ENCODE results near the gene PLBD2.

The PLBD2 gene

DNA sequence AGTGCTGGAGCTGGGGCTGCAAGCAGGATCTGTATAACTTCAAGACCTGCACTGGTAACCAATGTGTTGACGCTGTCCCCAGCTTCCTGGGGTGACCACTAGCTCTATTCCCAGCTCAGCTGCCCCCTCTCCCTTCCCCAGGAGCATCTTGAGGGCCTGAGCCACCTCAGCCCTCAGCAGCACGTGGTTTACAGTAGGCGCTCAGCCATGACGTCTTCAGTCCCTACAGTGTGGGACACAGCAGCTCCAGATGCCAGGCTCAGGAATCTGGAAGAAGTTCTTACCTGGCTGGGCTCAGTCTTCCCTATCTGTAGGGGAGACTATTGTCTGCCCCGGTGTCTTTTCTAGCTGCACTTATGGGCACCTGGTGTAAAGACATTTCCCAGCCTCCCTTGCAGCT lies 36.7 kb downstream of the PLBD2 start:
- no peaks in the 10 kb centered on the region for H3K4me1 ChIP-seq (ENCODE audit: control insufficient read depth, insufficient read depth, low read length)
- no peaks in the 10 kb centered on the region for H3K36me3 ChIP-seq (ENCODE audit: control insufficient read depth, insufficient read depth, low read length)
- H3K27me3 ChIP-seq (ENCODE audit: control insufficient read depth, insufficient read depth, low read length), result peaks cover 6% of the 10 kb centered on the region
- no peak overlapping the region for H3K9ac ChIP-seq (ENCODE audit: low read length)
- H3K27ac ChIP-seq (ENCODE audit: low read depth, low read length), result no peak overlapping the region
- H3K4me3 ChIP-seq (ENCODE audit: low read length), result no peak overlapping the region

DNA sequence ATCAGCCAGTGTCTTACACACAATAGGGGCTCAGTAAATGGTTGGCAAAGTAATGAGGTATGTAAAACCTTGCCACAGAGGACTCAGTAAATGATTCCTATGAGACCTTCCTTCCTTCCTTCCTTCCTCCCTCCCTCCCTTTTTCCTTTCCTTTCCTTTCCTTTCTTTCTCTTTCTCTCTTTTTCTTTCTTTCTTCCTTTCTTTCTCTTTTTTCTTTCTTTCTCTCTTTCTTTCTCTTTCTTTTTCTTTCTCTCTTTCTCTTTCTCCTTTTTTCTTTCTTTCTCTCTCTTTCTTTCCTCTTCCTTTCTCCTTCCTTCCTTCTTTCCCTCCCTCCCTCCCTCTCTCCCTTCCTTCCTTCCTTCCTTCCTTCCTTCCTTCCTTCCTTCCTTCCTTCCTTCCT lies 37.8 kb downstream of the PLBD2 start:
- no peak overlapping the region for H3K27ac ChIP-seq (ENCODE audit: low read depth, low read length)
- H3K9ac ChIP-seq (ENCODE audit: low read length), result no peak overlapping the region
- no peaks in the 10 kb centered on the region for H3K4me1 ChIP-seq (ENCODE audit: control insufficient read depth, insufficient read depth, low read length)
- no peaks in the 10 kb centered on the region for H3K36me3 ChIP-seq (ENCODE audit: control insufficient read depth, insufficient read depth, low read length)
- H3K27me3 ChIP-seq (ENCODE audit: control insufficient read depth, insufficient read depth, low read length), result peaks cover 6% of the 10 kb centered on the region
- no peak overlapping the region for H3K4me3 ChIP-seq (ENCODE audit: low read length)

DNA sequence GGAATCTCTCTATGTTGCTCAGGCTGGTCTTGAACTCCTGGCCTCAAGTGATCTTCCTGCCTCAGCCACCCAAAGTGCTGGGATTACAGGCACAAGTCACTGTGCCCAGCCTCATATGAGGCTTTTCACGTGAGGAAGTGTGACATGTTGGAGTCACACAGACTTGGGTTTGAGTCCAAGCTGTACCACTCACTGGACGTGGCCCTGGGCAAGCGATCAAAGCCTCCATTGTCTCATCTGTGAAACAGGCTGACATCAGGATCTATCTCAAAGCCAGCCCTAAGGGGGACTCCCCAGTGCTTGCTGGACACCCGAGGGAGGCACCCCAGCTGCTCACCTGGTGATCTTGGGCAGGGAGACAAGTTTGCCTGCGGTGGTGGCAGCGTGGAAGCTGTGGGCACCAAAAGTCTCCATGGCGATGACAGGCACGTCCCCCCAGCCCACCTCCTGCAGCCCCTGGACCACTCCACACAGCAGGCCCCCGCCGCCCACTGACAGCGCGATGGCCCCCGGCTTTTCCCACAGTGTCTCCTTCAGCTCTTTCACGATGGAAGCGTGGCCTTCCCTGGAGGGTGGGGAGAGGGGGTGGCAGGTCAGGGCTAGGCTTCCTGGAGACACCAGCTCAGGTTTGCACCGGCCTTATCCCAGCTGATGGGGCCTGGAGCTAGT lies 38.6 kb downstream of the PLBD2 start:
- no peak overlapping the region for H3K27ac ChIP-seq (ENCODE audit: low read depth, low read length)
- no peaks in the 10 kb centered on the region for H3K4me1 ChIP-seq (ENCODE audit: control insufficient read depth, insufficient read depth, low read length)
- H3K36me3 ChIP-seq (ENCODE audit: control insufficient read depth, insufficient read depth, low read length), result no peaks in the 10 kb centered on the region
- peaks cover 6% of the 10 kb centered on the region for H3K27me3 ChIP-seq (ENCODE audit: control insufficient read depth, insufficient read depth, low read length)
- no peak overlapping the region for H3K4me3 ChIP-seq (ENCODE audit: low read length)
- H3K9ac ChIP-seq (ENCODE audit: low read length), result no peak overlapping the region

DNA sequence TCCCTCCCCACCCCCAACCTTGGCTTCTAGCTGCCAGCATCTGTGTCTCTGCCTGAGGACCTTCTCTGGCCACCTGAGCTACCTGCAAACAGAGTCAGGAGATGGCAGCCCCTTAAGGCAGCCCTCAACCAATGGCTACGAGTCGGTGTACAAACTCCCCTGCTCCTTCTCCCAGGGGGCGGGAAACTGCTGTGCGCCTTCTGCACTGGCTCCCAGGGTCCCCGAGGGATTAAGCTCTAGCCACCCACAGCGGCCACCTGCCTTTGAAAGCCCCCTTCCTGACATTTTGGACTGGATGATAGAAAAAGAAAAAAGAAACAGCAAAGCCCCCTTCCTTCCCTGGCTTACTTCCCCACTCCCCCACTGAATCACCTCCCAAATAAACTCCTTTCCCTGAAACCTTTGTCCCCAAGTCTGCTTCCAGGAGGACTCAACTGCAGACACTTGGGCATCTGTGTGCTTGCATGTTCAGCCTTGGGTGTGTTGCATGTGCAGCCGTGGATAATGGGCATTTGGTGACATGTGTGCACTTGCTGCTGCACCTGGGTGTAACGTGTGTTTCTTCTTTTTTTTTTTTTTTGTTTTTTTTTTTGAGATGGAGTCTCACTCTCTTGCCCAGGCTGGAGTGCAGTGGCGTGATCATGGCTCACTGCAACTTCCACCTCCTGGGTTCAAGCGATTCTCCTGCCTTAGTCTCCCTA lies 39.3 kb downstream of the PLBD2 start:
- Histone ChIP-seq H3K4me3 (ENCODE audit: low read length) (no peak overlapping the region), H3K36me3 (ENCODE audit: control insufficient read depth, insufficient read depth, low read length) (no peaks in the 10 kb centered on the region), H3K27ac (ENCODE audit: low read depth, low read length) (no peak overlapping the region), H3K4me1 (ENCODE audit: control insufficient read depth, insufficient read depth, low read length) (no peaks in the 10 kb centered on the region), H3K27me3 (ENCODE audit: control insufficient read depth, insufficient read depth, low read length) (peaks cover 6% of the 10 kb centered on the region), H3K9ac (ENCODE audit: low read length) (no peak overlapping the region)

DNA sequence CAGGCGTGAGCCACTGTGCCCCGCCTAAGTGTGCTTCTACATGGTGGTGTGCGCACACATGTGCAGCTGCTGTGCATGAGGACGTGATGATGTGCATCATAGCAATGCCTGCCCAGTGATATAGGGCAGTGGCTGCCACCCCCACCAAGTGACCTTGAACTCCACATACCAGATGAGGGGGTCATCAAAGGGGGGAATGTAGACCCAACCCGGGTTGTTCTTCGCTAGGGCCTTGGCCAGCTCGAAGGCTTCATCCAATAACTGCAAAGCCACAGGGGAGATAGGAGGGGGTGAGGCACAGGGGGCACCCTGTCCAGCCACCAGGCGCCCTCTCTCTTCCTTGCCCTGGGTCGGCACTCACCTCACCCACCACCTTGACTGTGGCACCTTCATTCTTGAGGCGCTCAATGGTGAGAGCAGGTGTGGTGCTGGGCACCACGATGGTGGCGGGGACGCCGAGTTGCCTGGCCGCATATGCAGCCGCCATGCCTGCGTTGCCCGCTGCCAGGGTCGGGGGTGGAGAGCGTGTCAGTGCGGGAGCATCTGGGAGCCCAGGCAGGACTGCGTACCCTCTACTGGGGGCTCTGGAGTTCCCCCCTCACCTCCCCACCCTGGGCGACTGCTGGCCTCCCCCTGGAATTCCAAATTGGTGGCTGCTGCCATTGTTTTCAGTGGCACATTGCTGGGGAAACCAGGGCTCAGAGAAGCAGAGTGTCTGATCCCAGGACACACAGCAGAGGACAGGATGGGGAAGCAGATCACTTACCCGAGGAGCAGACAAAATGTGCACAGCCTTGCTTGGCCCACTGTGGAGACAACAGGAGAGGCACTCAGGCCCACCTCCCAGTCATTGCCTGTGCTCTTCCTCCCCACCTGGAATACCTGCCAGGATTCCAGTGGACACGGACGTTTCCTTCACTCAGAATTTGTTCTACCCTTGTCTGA lies 40.2 kb downstream of the PLBD2 start:
- no peak overlapping the region for H3K9ac ChIP-seq (ENCODE audit: low read length)
- no peak overlapping the region for H3K4me3 ChIP-seq (ENCODE audit: low read length)
- no peaks in the 10 kb centered on the region for H3K4me1 ChIP-seq (ENCODE audit: control insufficient read depth, insufficient read depth, low read length)
- H3K27me3 ChIP-seq (ENCODE audit: control insufficient read depth, insufficient read depth, low read length), result peaks cover 6% of the 10 kb centered on the region
- H3K27ac ChIP-seq (ENCODE audit: low read depth, low read length), result no peak overlapping the region
- H3K36me3 ChIP-seq (ENCODE audit: control insufficient read depth, insufficient read depth, low read length), result no peaks in the 10 kb centered on the region

DNA sequence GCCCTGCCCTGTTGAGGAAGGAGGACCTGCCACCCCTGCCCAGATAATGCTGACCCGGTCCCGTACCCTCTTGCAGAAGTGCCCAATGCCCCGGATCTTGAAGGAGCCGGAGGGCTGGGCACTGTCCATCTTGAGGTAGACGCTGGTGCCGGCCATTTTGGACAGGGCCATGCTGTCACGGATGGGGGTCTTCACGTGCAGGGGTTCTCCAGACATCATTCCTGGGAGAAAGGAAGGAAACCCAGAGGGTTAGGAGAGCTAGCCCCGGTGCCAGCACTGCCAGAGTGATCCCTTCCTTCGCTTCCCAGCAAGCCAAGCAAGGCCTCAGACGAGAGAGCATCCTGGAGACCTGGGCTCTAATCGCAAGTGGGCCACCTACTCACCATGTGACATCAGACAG lies 41.1 kb downstream of the PLBD2 start:
- H3K27me3 ChIP-seq (ENCODE audit: control insufficient read depth, insufficient read depth, low read length), result peaks cover 6% of the 10 kb centered on the region
- H3K36me3 ChIP-seq (ENCODE audit: control insufficient read depth, insufficient read depth, low read length), result no peaks in the 10 kb centered on the region
- no peak overlapping the region for H3K4me3 ChIP-seq (ENCODE audit: low read length)
- no peak overlapping the region for H3K27ac ChIP-seq (ENCODE audit: low read depth, low read length)
- H3K9ac ChIP-seq (ENCODE audit: low read length), result no peak overlapping the region
- H3K4me1 ChIP-seq (ENCODE audit: control insufficient read depth, insufficient read depth, low read length), result no peaks in the 10 kb centered on the region

DNA sequence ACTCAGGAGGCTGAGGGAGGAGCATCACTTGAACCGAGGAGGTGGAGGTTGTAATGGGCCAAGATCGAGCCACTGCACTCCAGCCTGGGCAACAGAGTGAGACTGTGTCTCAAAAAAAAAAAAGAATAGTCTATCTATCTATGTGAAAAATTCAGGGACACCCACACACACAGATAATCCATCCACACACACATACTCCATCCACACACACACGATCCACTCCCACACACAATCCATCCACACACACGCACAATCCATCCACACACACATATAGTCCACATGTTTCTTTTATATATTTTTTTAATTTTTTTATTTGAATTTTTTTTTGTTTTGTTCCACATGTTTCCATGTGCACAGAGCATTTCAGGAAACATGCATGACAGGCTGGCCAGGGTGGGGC lies 42.0 kb downstream of the PLBD2 start:
- Histone ChIP-seq H3K36me3 (ENCODE audit: control insufficient read depth, insufficient read depth, low read length) (no peaks in the 10 kb centered on the region), H3K4me1 (ENCODE audit: control insufficient read depth, insufficient read depth, low read length) (no peaks in the 10 kb centered on the region), H3K4me3 (ENCODE audit: low read length) (no peak overlapping the region), H3K27ac (ENCODE audit: low read depth, low read length) (no peak overlapping the region), H3K9ac (ENCODE audit: low read length) (no peak overlapping the region), H3K27me3 (ENCODE audit: control insufficient read depth, insufficient read depth, low read length) (peaks cover 6% of the 10 kb centered on the region)

DNA sequence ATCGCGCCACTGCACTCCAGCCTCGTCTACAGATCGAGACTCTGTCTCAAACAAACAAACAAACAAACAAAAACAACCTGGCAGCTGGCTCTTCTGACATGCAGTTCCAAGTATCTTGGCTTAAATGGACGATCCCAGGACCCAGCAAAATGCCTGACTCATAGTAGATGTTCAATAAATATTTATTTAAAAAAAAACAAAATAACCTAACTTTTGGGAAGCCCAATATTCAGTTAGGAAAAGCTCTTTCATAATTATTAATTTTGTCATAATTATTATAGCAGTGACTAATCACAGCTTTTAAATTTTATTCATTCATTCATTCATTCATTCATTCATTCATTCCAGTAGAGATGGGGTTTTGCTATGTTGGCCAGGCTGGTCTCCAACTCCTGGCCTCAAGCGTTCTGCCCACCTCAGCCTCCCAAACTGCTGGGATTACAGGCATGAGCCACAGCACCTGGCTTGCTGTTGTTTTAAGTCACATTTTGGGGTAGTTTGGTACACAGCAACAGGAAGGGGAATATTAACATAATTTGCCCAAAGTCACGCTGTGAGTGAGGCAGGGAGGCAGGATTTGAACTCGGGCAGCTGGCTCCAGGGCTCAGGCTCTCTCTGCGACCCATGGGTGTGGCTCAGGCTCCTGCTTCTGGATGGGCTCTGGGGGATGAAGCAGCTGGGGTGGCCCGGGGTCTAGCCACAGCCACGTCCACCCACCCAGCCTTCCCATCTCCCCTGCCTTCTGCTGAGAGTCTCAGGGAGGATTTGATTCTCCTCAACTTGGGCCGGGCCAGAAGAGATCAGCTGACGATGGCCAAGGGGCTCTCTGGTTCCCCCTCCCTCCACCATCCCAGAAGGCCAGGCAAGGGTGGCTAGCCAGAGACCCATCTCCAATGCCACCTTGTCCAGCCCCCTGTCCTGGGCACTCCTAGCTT lies 42.9 kb downstream of the PLBD2 start:
- no peak overlapping the region for H3K9ac ChIP-seq (ENCODE audit: low read length)

DNA sequence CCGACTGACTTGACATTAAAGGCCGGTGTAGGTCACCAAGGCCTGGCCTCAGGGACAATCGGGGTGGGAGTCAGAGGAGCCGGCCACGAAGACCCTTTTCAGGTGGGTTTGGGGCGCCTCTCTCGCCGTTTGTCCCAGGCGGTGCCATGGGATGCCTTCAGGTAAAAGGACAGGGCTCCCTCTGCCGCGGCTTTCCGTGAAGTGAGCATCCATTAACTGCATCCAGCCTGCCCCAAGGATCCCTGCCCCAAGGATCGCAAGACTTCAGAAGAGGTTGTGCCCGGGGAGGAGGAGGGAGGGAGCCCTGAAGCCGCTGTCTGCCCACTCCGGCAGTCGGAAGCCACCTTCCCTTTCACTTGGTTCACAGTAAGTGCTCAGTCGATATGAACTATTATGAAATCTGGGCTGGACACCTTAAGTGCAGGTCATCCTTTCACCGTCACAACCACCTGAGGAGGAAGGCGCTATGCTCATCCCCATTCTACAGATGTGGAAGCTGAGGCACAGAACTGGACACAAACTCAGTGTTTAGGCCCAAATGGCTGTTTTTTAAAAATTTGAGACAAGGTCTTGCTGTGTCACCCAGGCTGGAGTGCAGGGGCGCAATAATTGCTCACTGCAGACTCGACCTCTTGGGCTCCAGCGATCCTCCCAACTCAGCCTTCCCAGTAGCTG lies 44.3 kb downstream of the PLBD2 start:
- Histone ChIP-seq H3K27me3 (ENCODE audit: control insufficient read depth, insufficient read depth, low read length) (peaks cover 6% of the 10 kb centered on the region), H3K27ac (ENCODE audit: low read depth, low read length) (no peak overlapping the region), H3K4me3 (ENCODE audit: low read length) (no peak overlapping the region), H3K4me1 (ENCODE audit: control insufficient read depth, insufficient read depth, low read length) (no peaks in the 10 kb centered on the region), H3K9ac (ENCODE audit: low read length) (no peak overlapping the region), H3K36me3 (ENCODE audit: control insufficient read depth, insufficient read depth, low read length) (no peaks in the 10 kb centered on the region)

More for the DNA sequence above, 42.9 kb downstream of the PLBD2 start:
- no peaks in the 10 kb centered on the region for H3K4me1 ChIP-seq (ENCODE audit: control insufficient read depth, insufficient read depth, low read length)
- H3K27me3 ChIP-seq (ENCODE audit: control insufficient read depth, insufficient read depth, low read length), result peaks cover 6% of the 10 kb centered on the region
- no peak overlapping the region for H3K4me3 ChIP-seq (ENCODE audit: low read length)
- H3K36me3 ChIP-seq (ENCODE audit: control insufficient read depth, insufficient read depth, low read length), result no peaks in the 10 kb centered on the region
- H3K27ac ChIP-seq (ENCODE audit: low read depth, low read length), result no peak overlapping the region

DNA sequence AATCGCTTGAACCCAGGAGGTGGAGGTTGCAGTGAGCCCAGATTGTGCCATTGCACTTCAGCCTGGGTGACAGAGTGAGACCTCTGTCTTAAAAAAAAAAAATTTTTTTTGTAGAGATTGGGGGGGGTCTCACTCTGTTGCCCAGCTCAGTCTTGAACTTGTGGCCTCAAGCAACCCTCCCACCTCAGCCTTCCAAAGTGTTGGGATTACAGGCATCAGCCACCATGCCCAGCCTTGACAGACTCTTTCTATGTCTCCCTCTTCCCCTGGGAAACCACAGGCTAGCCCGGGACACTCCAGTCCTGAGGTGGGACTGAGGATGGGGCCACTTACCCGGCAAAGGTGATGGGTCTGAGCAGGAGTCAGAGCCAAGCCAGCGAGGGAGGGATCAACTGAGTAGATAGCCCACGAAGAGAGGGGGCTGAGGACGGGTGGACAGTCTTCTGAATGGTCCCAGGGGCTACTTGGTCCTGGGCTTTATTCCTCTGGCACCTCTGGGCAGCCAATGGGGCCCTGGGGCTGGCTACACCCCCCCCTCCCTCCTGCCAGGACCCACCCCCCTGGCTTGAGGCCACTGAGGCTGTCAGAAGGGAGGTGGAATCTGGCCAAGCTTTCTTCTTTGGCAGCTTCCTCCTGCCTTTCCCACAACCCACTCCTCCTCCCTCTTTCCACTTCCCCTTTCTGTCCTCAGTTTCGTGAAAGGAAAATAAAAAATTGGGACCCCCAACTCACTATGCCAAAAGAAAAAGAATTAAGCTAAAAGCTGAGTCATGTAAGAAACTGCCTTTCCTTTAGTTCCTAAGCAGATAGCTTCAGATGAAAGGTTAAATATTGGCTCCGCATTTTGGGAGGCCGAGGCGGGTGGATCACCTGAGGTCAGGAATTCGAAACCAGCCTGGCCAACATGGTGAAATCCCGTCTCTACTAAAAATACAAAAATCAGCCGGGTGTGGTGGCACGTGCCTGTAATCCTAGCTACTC lies 45.3 kb downstream of the PLBD2 start, which contains the start of gene SDS:
Gene SDS, minus strand, starts transcription at position 453 of the 981 bp plus-strand sequence. CDS start 4,179 bp downstream, outside the sequence.
- Histone ChIP-seq H3K9ac (ENCODE audit: low read length) (no peak within 1 kb of the TSS), H3K4me1 (ENCODE audit: control insufficient read depth, insufficient read depth, low read length) (no peaks in the 10 kb centered on the region), H3K27ac (ENCODE audit: low read depth, low read length) (no peak within 1 kb of the TSS), H3K36me3 (ENCODE audit: control insufficient read depth, insufficient read depth, low read length) (no peaks in the 10 kb centered on the region), H3K27me3 (ENCODE audit: control insufficient read depth, insufficient read depth, low read length) (peaks cover 6% of the 10 kb centered on the region), H3K4me3 (ENCODE audit: low read length) (no peak within 1 kb of the TSS)

All from rectal smooth muscle tissue (tissue), 1 donor.